ENCODE results near the gene DMRT1.

DNA sequence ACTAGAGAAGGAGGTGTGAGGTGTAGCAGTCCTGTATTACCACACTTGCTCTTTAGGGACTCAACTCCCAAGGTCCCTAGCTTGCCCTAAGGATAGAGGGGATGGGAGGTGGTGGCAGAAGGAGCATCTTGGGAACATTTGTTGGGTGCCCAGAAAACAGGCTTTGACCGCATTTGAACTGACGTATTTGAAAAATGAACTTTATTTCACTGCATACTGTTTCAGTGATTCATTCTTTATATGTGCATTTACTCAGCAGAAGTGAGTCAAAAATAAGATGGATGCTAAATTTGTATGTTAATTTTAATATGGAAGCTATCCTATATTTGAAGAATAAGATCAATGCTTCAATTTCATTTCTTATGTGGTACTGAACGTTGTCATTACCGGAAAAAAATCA lies 153.7 kb downstream of the DMRT1 start:
- TF ChIP-seq CTCF (IDR thresholded peaks at IDR 0.05) (no peak), POLR2A (IDR thresholded peaks at IDR 0.05) (no peak)

Data from tibial nerve (tissue), 3 donors.